Body of pancreas (tissue), 4 donors: Measurements from ENCODE around the gene PIMREG. TPM values are rescaled to one million over a fixed set of nuclear protein-coding genes. Genes with fewer than 3 reads are reported as not detected.

Experiments used
- ATAC-seq: fragments of 150-250 bp; one replicate; pipeline ENCODE4 v1.9.1; 2016
- DNase-seq, 4 donors: peaks; one replicate each; pipeline ENCODE4 v3.0.0-alpha.2; 2019
- H3K27ac ChIP-seq, 4 donors: fragments of 200-600 bp; sonication (generic); 1 replicate in 3 of 4; 2 replicates in 1 of 4; pipeline versions ENCODE4 v1.5.1 to v1.6.1; 2016 to 2019; ENCODE audit warnings: mild to moderate bottlenecking in 1 of 4, mixed read lengths in 1 of 4, moderate library complexity in 1 of 4
- H3K27me3 ChIP-seq, 2 donors: fragments of 200-600 bp; sonication (generic); one replicate each; pipeline ENCODE4 v1.6.0; 2016; ENCODE audit warnings: mild to moderate bottlenecking in 1 of 2
- H3K36me3 ChIP-seq, 2 donors: fragments of 200-600 bp; sonication (generic); replicated peaks in 1 of 2; 2 replicates each; pipeline ENCODE4 v1.5.1; 2016; ENCODE audit warnings: low read depth in 2 of 2; ENCODE audit not compliant: insufficient read depth in 1 of 2
- H3K4me1 ChIP-seq: fragments of 200-600 bp; sonication (generic); one replicate; pipeline ENCODE4 v1.6.0; 2016
- H3K4me3 ChIP-seq, 2 donors: fragments of 200-600 bp; sonication (generic); 1 replicate in 1 of 2; 2 replicates in 1 of 2; pipeline ENCODE4 v1.5.1; 2016 to 2019
- H3K9me3 ChIP-seq, 3 donors: fragments of 200-600 bp; sonication (generic); 1 replicate in 2 of 3; 2 replicates in 1 of 3; pipeline ENCODE4 v1.5.1; 2016
- CTCF ChIP-seq, 7 experiments: fragments of 450-650 bp in 4 of 7; fragments of 200-600 bp in 3 of 7; sonication (generic) in 3 of 7; IDR thresholded peaks; one replicate each; pipeline ENCODE4 v1.5.1; 2016 to 2019; ENCODE audit warnings: antibody characterized with exemption in 7 of 7
- POLR2A ChIP-seq, 3 donors: fragments of 450-650 bp; IDR thresholded peaks; one replicate each; pipeline ENCODE4 v1.6.1; 2016; ENCODE audit warnings: antibody characterized with exemption in 3 of 3, mild to moderate bottlenecking in 2 of 3
- WGBS, 2 donors: methylation state at CpG; one replicate each; pipeline ENCODE4 v1.1.5; 2017; 5-methylcytosine and 5-hydroxymethylcytosine counted together
- intact Hi-C: fragments of 100-400 bp; cut with DNase I; formaldehyde crosslinking; loops from one replicate; pipeline ENCODE4 v1.15.1; 2023
- total RNA-seq, 2 donors: library from RNA; depleted of rRNA; stranded (reverse); fragments of >200 nt; gene quantifications; one replicate each; pipeline ENCODE4 v1.1.0, GENCODE V29; 2016

The PIMREG gene
- total RNA-seq, 2 donors from 2014 or later: not detected

DNA sequence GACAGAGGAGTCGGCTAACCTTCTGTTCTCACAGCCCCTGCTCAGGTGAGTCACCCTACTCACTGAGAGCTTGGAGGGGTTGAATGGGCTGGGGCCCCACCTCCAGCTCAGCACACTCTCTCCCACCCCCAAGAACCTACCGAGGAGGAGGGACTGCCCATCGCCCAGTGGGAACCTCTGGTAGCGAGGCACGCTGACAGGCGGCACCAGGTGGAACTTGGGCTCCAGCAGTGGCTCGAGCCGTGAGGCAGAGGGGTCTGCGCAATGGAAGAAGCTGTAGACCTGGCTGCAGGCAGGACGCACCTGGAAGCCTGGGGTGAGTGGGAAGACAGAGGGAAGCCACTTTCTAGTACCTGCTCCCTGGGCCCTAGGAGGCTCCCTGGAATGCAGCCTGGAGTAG is 28.3 kb downstream of the PIMREG start:
- Histone ChIP-seq H3K9me3 (no peaks in the 10 kb centered on the region), H3K4me1 (no peaks in the 10 kb centered on the region), H3K36me3 (no peaks in the 10 kb centered on the region), H3K4me3 (no peak overlapping the region), H3K27me3 (no peaks in the 10 kb centered on the region), H3K27ac (no peak overlapping the region)
- ATAC-seq: no peak
- no peak for DNase-seq
- WGBS, 2 donors: 60 to 87% methylated on average over 1 to 10 of the region's 10 CpGs
- intact Hi-C loops: no loop called here
- TF ChIP-seq CTCF (IDR thresholded peaks at IDR 0.05) (no peak), POLR2A (IDR thresholded peaks at IDR 0.05) (no peak)

DNA sequence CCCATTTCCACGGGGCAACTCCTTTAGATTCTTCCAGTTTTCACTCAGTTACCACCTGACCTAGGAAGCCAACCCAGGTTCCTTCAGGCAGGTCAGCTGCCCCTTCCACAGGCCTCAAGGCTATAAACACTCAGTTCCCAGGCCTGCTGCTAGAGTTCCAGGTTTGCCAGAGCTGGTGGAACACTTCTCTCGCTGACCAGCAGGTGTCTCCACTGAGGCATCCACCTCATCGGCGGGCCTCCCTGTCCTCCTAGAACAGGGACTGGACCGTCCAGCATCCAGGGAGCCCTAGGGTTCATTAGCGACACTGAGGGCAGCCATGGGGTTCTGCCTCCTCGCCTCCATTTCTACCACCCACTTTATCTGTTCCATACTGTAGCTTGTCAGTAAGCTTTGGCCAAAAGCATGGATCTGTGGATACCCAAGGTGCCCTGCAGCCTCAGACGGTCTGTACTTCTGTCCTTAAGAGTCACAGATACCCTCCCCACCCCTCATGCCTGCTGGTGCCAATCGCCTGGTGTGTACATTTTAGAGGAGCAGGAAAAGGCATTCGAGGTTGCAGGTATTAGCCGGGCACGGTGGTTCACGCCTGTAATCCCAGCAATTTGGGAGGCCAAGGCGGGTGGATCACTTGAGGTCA is 29.0 kb downstream of the PIMREG start:
- Histone ChIP-seq H3K36me3 (no peaks in the 10 kb centered on the region), H3K27ac (no peak overlapping the region), H3K9me3 (no peaks in the 10 kb centered on the region), H3K4me3 (no peak overlapping the region), H3K4me1 (no peaks in the 10 kb centered on the region), H3K27me3 (no peaks in the 10 kb centered on the region)
- WGBS, 2 donors: 42% methylated on average over 14 of the region's 14 CpGs
- intact Hi-C loops: no loop called here
- ATAC-seq: peak; percentile 84
- DNase-seq: peak; percentile 78 to 84 (median 82)
- TF ChIP-seq POLR2A (IDR thresholded peaks at IDR 0.05) (no peak), CTCF (IDR thresholded peaks at IDR 0.05) (peak; percentile 81 to 98 (median 86))

DNA sequence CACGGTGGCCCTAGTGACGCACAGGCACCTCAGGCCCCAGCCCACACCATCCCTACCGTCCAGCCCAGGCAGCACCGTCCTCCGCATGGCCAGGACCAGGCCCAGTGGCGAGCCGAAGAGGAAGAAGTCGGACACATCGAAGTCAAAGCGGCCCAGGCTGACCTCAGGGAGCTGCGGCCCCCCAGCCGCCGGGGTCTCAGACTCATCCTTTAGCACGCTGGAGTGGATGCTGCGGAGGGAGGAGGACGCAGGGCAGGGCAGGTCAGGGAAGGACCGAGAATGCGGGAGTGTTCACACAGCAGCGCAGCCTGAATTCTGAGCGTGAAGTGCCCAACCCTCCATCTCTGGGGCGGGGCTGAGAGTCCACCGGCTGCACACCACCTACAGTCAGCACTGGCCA is 30.1 kb downstream of the PIMREG start:
- Histone ChIP-seq H3K4me1 (no peaks in the 10 kb centered on the region), H3K27ac (no peak overlapping the region), H3K36me3 (no peaks in the 10 kb centered on the region), H3K4me3 (no peak overlapping the region), H3K27me3 (no peaks in the 10 kb centered on the region), H3K9me3 (no peaks in the 10 kb centered on the region)
- DNase-seq (no peak), ATAC-seq (no peak)
- intact Hi-C loops: no loop called here
- TF ChIP-seq POLR2A (IDR thresholded peaks at IDR 0.05) (no peak), CTCF (IDR thresholded peaks at IDR 0.05) (no peak)
- 84 to 91% methylated on average over 16 to 22 of the region's 22 CpGs for whole genome bisulfite sequencing, 2 donors

DNA sequence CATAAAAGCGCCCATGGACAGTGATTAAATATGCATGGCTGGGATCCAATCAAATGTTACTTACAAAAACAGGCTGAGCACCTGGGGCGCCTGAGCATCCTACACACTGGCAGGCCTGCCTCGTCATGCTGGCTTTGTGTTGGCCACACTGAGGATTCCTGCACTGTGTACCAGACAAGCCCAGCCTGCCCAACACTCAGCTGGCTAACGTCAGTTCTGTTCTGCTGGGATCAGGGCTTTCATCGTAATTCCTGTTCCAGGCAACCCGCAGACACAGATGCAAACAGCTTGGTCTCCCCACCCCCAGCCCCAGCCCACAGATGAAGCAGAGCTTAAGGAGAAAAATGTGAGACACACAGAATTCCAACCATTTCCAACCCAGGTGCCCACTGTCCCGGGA is 30.7 kb downstream of the PIMREG start:
- 66 to 72% methylated on average over 6 to 7 of the region's 7 CpGs for WGBS, 2 donors
- H3K27ac ChIP-seq: no peak overlapping the region
- TF ChIP-seq POLR2A (IDR thresholded peaks at IDR 0.05) (no peak), CTCF (IDR thresholded peaks at IDR 0.05) (no peak)
- no peak overlapping the region for H3K4me3 ChIP-seq
- DNase-seq (no peak), ATAC-seq (no peak)
- H3K9me3 ChIP-seq: no peaks in the 10 kb centered on the region
- no peaks in the 10 kb centered on the region for H3K36me3 ChIP-seq
- intact Hi-C loops: no loop called here
- no peaks in the 10 kb centered on the region for H3K4me1 ChIP-seq
- H3K27me3 ChIP-seq: no peaks in the 10 kb centered on the region

GRCh38 chr17:6475411-6475810 is 31.2 kb downstream of the PIMREG start:
- ATAC-seq (no peak), DNase-seq (no peak)
- WGBS, 2 donors: 64 to 71% methylated on average over 4 of the region's 4 CpGs
- no peak for TF ChIP-seq CTCF (IDR thresholded peaks at IDR 0.05)
- no peaks in the 10 kb centered on the region for H3K27me3 ChIP-seq
- intact Hi-C loops: no loop called here
- no peaks in the 10 kb centered on the region for H3K4me1 ChIP-seq
- no peaks in the 10 kb centered on the region for H3K36me3 ChIP-seq
- no peak overlapping the region for H3K4me3 ChIP-seq
- H3K9me3 ChIP-seq: no peaks in the 10 kb centered on the region
- no peak overlapping the region for H3K27ac ChIP-seq
